HG03175 (cell line): ENCODE results near the gene S100Z.
"Not testable (repeated sequence)": the region's sequence is repeated elsewhere in the genome, so short reads cannot be mapped to it uniquely, and the experiment has no call there.

Experiments
- ATAC-seq: cut with Tn5 transposase; IDR thresholded peaks from one replicate; pipeline ENCODE4 v1.9.1; 2021; ENCODE audit warnings: mild to moderate bottlenecking, moderate library complexity; ENCODE audit not compliant: unreplicated experiment

Gene S100Z

GRCh38 chr5:76945238-76945637, 95.4 kb downstream of the S100Z start:
- not testable (repeated sequence) for ATAC-seq

- ATAC-seq, result no peak
These were observed 96.3 kb downstream of the S100Z start for GRCh38 chr5:76946090-76946489.

DNA sequence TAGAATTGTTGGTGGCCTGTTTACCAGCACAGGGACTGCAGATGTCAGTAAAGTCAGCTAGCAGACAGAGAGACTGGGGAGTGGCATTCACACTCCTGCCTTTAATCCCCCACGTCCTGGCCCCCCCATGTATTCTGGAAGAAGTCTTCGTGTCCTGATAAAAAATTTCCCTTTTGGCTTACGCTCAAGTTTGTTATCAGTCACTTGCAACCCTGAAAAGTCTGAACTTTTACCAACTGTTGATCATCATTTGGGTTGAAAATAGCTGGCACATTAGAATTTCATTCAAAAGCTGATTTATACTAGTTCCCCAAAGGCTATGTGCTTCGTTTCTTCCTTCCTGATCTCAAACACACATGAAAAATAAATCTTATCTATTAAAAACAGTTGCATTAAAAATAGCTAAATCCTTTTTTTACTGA, 97.3 kb downstream of the S100Z start:
- ATAC-seq, result no peak

- no peak for ATAC-seq
These were observed 103.2 kb downstream of the S100Z start, which contains the start of gene CRHBP for GRCh38 chr5:76952795-76953536. Gene CRHBP, plus strand, starts transcription at chr5:76953045. Its CDS starts 90 bp downstream, at chr5:76953135.

DNA sequence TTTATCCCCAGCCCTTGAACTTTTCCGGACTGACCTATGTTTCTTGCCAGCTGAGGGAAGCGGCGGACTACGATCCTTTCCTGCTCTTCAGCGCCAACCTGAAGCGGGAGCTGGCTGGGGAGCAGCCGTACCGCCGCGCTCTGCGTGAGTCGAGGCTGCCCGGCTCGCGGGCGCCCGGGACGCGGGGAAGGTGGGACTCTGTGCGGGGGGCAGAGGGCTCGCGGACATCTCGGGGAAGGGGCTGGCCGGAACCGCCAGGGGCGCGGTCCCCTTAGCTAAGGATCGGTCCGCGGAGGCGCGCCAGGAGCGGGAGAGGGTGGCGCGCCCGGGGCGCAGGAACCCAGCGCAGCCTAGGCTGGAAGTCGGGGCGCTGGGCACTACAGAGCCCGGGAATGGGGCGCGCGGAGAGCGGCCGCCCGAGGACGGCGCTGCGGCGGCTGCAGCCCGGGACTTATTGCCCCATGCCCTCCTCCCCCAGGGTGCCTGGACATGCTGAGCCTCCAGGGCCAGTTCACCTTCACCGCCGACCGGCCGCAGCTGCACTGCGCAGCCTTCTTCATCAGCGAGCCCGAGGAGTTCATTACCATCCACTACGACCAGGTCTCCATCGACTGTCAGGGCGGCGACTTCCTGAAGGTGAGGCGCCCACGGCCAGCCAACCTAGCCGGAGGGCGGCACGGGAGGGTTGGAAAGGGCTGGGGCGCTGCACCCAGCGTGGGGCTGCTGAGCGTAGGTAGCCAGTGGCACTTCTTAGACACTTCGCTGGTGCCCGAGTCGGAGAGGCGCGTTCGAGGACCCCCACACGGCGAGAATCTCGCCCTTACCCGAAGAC, 104.0 kb downstream of the S100Z start:
- no peak for ATAC-seq

DNA sequence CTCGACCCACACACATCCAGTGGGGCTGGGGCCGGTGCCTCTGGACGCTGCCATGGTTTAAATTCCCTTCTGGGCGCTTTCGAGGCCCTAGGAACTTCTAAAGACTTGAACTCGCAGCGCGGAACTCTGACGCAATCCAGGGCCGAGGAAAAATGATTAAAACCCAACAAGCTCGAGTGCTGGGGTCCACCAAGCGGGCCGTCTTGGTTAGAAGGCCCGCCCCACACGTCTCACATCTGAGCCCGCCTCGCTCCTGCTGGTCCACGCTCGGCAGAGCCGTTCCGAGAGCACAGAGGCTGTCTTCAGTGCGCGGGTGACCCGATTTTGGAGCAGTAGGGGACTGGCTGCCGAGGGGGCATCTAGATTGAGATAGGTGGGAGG, 104.6 kb downstream of the S100Z start:
- ATAC-seq, result no peak

DNA sequence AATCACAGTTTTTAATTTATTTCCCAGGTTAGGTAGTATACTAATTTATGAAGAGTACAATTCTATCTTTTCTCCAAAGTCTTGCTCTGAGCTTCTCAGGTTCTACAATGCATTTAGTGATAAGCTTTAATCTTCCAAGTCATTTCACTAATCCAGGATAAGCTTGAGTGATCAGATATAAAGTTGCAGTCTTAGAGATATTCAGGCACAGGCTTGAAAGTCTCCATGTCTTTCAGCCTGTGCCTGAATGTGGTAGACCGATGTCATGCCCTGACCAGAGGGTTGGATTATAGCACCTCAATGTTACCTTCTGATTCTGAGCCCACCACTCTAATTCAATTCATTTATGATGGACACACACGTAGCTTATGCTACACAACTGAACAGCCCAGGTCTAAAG, 106.2 kb downstream of the S100Z start:
- ATAC-seq, result no peak

- no peak for ATAC-seq
These were observed 109.4 kb downstream of the S100Z start for GRCh38 chr5:76958991-76959767.

DNA sequence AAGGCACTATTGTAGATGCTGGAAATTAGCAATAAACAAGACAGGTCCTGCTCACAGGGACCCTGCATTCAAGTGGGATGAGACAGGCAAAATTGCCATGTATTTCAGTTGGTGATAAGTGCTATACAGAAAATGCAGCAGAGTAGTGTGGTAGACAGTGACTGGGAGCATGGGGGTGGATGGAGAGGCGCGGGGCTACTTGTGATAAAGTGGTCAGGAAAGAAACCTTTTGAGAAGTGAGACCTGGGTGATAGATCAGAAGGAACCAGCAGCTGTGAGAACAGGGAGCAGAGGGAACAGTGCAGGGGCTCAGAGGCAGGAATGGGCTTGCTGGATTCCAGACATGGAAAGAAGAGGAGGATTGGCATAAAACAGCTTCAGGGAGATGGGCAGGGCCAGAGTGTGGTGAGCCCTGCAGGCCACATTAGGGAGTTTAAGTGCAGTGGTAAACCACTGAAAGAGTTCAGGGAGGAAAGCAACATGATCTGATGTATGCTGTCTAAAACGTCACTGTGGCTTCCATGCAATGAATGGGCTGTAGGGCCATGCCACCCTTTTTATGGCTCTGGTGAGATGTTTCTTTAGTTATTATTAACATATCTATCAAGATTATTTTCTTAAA, 110.3 kb downstream of the S100Z start:
- ATAC-seq, result peak; percentile 53

DNA sequence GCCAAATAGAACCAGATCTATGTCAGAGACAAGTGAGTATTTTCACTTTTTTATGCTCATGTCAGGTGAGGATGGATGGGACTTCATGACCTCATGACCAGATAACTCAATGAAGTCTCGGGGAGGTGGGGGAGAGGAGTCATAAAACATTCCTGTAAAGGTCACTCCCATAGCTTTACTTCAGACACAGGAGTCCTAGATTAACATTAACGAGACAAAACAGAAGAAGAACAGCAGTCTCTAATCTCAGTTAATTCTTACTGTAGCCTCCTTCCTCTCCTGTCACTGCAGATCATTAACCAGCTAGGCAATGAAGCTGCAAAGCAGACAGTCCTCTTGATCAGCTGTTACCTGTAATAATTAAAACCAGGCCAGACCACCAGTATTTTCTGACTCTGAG, 114.2 kb downstream of the S100Z start:
- no peak for ATAC-seq
